ENCODE data around the gene PAPSS1. TPM values are rescaled to one million over a fixed set of nuclear protein-coding genes. Genes with fewer than 3 reads are reported as not detected.

Gene PAPSS1
- total and polyA plus RNA-seq, 2 experiments from 2014 or later: 69.6 to 69.9 TPM

DNA sequence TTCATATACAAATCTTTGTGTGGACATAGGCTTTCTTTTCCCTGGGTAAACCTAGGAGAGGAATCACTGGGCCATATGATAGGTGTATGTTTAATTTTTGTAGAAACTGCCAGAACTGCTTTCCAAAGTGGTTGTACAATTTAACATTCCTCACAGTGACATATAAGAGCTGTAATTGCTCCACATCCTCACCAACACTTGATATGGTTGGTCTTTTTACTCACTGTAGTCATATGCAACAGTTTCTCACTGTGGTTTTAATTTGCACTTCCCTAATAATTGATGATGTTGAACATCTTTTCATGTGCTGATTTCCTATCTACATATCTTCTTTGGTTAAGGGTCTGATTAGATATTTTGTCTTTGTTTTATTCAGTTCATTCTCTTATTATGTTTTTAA, 24.5 kb upstream of the PAPSS1 start:
- H3K27ac ChIP-seq: no peak overlapping the region
- no peaks in the 10 kb centered on the region for H4K20me1 ChIP-seq (ENCODE audit: insufficient read depth)
- no peak overlapping the region for H3K4me2 ChIP-seq (ENCODE audit: unreplicated experiment)
- TF ChIP-seq EZH2phosphoT487 (IDR thresholded peaks at IDR 0.05; ENCODE audit: insufficient read depth, low read depth) (no peak), EZH2 (IDR thresholded peaks at IDR 0.05; ENCODE audit: insufficient read depth, poor library complexity, severe bottlenecking) (no peak)
- 0 out of 2 replicates have a peak, but pooled peaks cover 11% of the 10 kb centered on the region for H3F3A ChIP-seq (ENCODE audit: insufficient read depth)
- no peak for DNase-seq
- no peaks in the 10 kb centered on the region for H3K79me2 ChIP-seq (ENCODE audit: insufficient read depth)
- H3K4me3 ChIP-seq: no peak overlapping the region
- no peak overlapping the region for H2AFZ ChIP-seq
- H3K4me1 ChIP-seq (ENCODE audit: insufficient read depth): 0 out of 2 replicates have a peak, but pooled peaks cover 10% of the 10 kb centered on the region
- in situ Hi-C loops (cut with MboI): no loop called here
- no peak overlapping the region for H3K9ac ChIP-seq
- peaks cover 21% of the 10 kb centered on the region for H3K27me3 ChIP-seq (replicated peaks; ENCODE audit: insufficient read depth)
- no peaks in the 10 kb centered on the region for H3K9me3 ChIP-seq (ENCODE audit: low read depth)
- H3K9me2 ChIP-seq (ENCODE audit: insufficient read depth): no peaks in the 10 kb centered on the region
- no peaks in the 10 kb centered on the region for H3K36me3 ChIP-seq (ENCODE audit: low read depth)

GRCh38 chr4:107743532-107743931, 23.5 kb upstream of the PAPSS1 start:
- H3K27me3 ChIP-seq (replicated peaks; ENCODE audit: insufficient read depth): peaks cover 11% of the 10 kb centered on the region; the same call in 1 of the 2 replicates
- no peak overlapping the region for H3K9ac ChIP-seq
- no peak overlapping the region for H3K4me3 ChIP-seq
- H3K9me3 ChIP-seq (ENCODE audit: low read depth): no peaks in the 10 kb centered on the region
- H3K79me2 ChIP-seq (ENCODE audit: insufficient read depth): no peaks in the 10 kb centered on the region
- no peaks in the 10 kb centered on the region for H3K9me2 ChIP-seq (ENCODE audit: insufficient read depth)
- 0 out of 2 replicates have a peak, but pooled peaks cover 10% of the 10 kb centered on the region for H3K4me1 ChIP-seq (ENCODE audit: insufficient read depth)
- no peak overlapping the region for H3K27ac ChIP-seq
- no peak overlapping the region for H2AFZ ChIP-seq
- in situ Hi-C loops (cut with MboI): no loop called here
- no peak for DNase-seq
- H3K4me2 ChIP-seq (ENCODE audit: unreplicated experiment): no peak overlapping the region
- TF ChIP-seq EZH2 (IDR thresholded peaks at IDR 0.05; ENCODE audit: insufficient read depth, poor library complexity, severe bottlenecking) (no peak), EZH2phosphoT487 (IDR thresholded peaks at IDR 0.05; ENCODE audit: insufficient read depth, low read depth) (no peak)
- H3K36me3 ChIP-seq (ENCODE audit: low read depth): no peaks in the 10 kb centered on the region
- H4K20me1 ChIP-seq (ENCODE audit: insufficient read depth): no peaks in the 10 kb centered on the region
- H3F3A ChIP-seq (ENCODE audit: insufficient read depth): 0 out of 2 replicates have a peak, but pooled peaks cover 11% of the 10 kb centered on the region
- WGBS, 2 experiments (ENCODE audit: low coverage in 1 of 2, low lambda C conversion rate in 2 of 2, missing lambda C conversion rate in 2 of 2): 75 to 80% methylated on average over 1 of the region's 1 CpG

GRCh38 chr4:107742791-107743190, 22.8 kb upstream of the PAPSS1 start:
- Histone ChIP-seq H3K4me2 (ENCODE audit: unreplicated experiment) (no peak overlapping the region), H3K9me3 (ENCODE audit: low read depth) (no peaks in the 10 kb centered on the region), H3K9me2 (ENCODE audit: insufficient read depth) (no peaks in the 10 kb centered on the region), H3K27ac (no peak overlapping the region), H3K36me3 (ENCODE audit: low read depth) (no peaks in the 10 kb centered on the region), H3K4me3 (no peak overlapping the region), H2AFZ (no peak overlapping the region), H3K79me2 (ENCODE audit: insufficient read depth) (no peaks in the 10 kb centered on the region), H4K20me1 (ENCODE audit: insufficient read depth) (no peaks in the 10 kb centered on the region), H3K27me3 (replicated peaks; ENCODE audit: insufficient read depth) (peaks cover 9% of the 10 kb centered on the region; the same call in 1 of the 2 replicates), H3K4me1 (ENCODE audit: insufficient read depth) (0 out of 2 replicates have a peak, but pooled peaks cover 10% of the 10 kb centered on the region), H3F3A (ENCODE audit: insufficient read depth) (0 out of 2 replicates have a peak, but pooled peaks cover 11% of the 10 kb centered on the region), H3K9ac (no peak overlapping the region)
- WGBS, 2 experiments (ENCODE audit: low coverage in 1 of 2, low lambda C conversion rate in 2 of 2, missing lambda C conversion rate in 2 of 2): 94 to 96% methylated on average over 1 of the region's 1 CpG
- TF ChIP-seq EZH2phosphoT487 (IDR thresholded peaks at IDR 0.05; ENCODE audit: insufficient read depth, low read depth) (no peak), EZH2 (IDR thresholded peaks at IDR 0.05; ENCODE audit: insufficient read depth, poor library complexity, severe bottlenecking) (no peak)
- DNase-seq: no peak
- in situ Hi-C loops (cut with MboI): no loop called here

DNA sequence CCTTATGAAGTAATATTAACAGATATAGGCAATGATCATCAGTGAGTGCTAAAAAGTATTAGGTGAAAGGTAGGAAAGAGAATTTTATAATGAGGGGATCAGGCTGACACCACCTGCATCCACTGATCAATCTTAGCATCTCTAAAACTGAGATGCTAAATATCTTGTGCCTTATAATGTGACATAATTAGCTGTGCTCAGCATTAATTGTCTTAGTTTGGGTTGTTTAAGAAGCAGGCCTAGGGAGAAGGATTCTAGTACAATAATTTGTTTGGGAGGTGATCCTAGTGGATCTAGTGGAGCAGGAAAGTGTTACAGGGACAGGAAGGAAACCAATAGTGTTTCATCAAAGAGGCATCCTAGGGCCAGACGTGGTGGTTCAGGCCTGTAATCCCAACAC, 22.2 kb upstream of the PAPSS1 start:
- DNase-seq: no peak
- Histone ChIP-seq H3K4me1 (ENCODE audit: insufficient read depth) (0 out of 2 replicates have a peak, but pooled peaks cover 10% of the 10 kb centered on the region), H3K4me3 (no peak overlapping the region), H3K9me3 (ENCODE audit: low read depth) (no peaks in the 10 kb centered on the region), H4K20me1 (ENCODE audit: insufficient read depth) (no peaks in the 10 kb centered on the region), H3K79me2 (ENCODE audit: insufficient read depth) (no peaks in the 10 kb centered on the region), H3K27ac (no peak overlapping the region), H3F3A (ENCODE audit: insufficient read depth) (0 out of 2 replicates have a peak, but pooled peaks cover 11% of the 10 kb centered on the region), H3K9ac (no peak overlapping the region), H3K27me3 (replicated peaks; ENCODE audit: insufficient read depth) (peaks cover 5% of the 10 kb centered on the region; the same call in 1 of the 2 replicates), H2AFZ (no peak overlapping the region), H3K4me2 (ENCODE audit: unreplicated experiment) (no peak overlapping the region), H3K36me3 (ENCODE audit: low read depth) (no peaks in the 10 kb centered on the region), H3K9me2 (ENCODE audit: insufficient read depth) (no peaks in the 10 kb centered on the region)
- in situ Hi-C loops (cut with MboI): no loop called here
- WGBS, 2 experiments (ENCODE audit: low coverage in 1 of 2, low lambda C conversion rate in 2 of 2, missing lambda C conversion rate in 2 of 2): 89 to 94% methylated on average over 1 of the region's 1 CpG
- TF ChIP-seq EZH2 (IDR thresholded peaks at IDR 0.05; ENCODE audit: insufficient read depth, poor library complexity, severe bottlenecking) (no peak), EZH2phosphoT487 (IDR thresholded peaks at IDR 0.05; ENCODE audit: insufficient read depth, low read depth) (no peak)

Data from GM23248 (cell line).